ENCODE results near the gene FTO. TPM values are rescaled to one million over a fixed set of nuclear protein-coding genes. Genes with fewer than 3 reads are reported as not detected.

The FTO gene
- total RNA-seq, 2 donors from 2014 or later = 72.7 to 73.6 TPM

DNA sequence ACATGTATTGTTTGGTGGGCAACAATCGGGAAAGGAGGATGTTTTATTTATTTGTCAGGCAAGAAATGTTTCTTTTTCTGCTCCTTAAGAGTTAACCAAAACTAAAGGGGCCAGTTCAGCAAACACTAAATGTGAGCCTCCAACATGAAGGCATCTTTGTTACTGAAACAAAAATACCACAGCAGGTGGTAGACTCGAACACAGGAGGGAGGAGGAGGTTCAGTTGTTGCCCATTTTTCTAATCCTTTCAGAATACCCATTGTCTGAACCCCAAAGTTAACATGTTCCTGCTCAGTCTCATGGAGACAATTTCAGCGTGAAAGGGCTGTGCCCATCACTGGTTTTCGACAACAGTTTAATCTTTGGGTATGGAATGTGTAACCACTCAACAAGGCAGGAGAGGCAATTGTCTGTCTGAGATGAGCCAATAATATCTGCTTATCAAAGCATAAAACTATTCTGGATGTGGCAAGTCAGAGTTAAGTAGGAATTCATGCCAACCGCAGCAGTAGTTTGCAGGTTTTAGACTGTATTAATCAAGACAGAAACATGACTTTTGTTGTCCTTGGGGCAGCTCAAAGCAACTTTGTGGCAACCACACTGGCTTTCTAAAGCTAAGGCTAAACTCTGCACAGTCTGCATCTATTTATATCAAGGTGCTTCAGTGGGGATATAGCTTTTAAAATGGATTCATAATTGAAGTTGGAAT is 211.7 kb downstream of the FTO start:
- Histone ChIP-seq H3K9me3 (no peaks in the 10 kb centered on the region), H3K36me3 (no peaks in the 10 kb centered on the region), H3K27me3 (replicated peaks; ENCODE audit: insufficient read depth) (no peaks in the 10 kb centered on the region), H3K27ac (no peak overlapping the region), H3K4me1 (replicated peaks) (no peaks in the 10 kb centered on the region), H3K4me3 (no peak overlapping the region)
- WGBS = 87% methylated on average over 5 of the region's 5 CpGs
- no peak for DNase-seq (ENCODE audit: low spot score)
- no peak for TF ChIP-seq POLR2A (IDR thresholded peaks at IDR 0.05)
- TF ChIP-seq, protein P1, sequence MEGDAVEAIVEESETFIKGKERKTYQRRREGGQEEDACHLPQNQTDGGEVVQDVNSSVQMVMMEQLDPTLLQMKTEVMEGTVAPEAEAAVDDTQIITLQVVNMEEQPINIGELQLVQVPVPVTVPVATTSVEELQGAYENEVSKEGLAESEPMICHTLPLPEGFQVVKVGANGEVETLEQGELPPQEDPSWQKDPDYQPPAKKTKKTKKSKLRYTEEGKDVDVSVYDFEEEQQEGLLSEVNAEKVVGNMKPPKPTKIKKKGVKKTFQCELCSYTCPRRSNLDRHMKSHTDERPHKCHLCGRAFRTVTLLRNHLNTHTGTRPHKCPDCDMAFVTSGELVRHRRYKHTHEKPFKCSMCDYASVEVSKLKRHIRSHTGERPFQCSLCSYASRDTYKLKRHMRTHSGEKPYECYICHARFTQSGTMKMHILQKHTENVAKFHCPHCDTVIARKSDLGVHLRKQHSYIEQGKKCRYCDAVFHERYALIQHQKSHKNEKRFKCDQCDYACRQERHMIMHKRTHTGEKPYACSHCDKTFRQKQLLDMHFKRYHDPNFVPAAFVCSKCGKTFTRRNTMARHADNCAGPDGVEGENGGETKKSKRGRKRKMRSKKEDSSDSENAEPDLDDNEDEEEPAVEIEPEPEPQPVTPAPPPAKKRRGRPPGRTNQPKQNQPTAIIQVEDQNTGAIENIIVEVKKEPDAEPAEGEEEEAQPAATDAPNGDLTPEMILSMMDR (IDR thresholded peaks at IDR 0.05) = no peak
- intact Hi-C loops (cut with DNase I) = loop anchor here (10.0 kb wide), 1 partner anchor 369 kb away; the partner anchor contains the start of gene IRX3

- H3K9me3 ChIP-seq = no peaks in the 10 kb centered on the region
- TF ChIP-seq POLR2A (IDR thresholded peaks at IDR 0.05) (no peak), POLR2AphosphoS5 (IDR thresholded peaks at IDR 0.05) (no peak)
- TF ChIP-seq, protein P1 (IDR thresholded peaks at IDR 0.05) = no peak
- no peak overlapping the region for H3K27ac ChIP-seq
- H3K4me3 ChIP-seq = no peak overlapping the region
- no peaks in the 10 kb centered on the region for H3K27me3 ChIP-seq (replicated peaks; ENCODE audit: insufficient read depth)
- 96% methylated on average over 3 of the region's 3 CpGs for WGBS
- intact Hi-C loops (cut with DNase I) = no loop called here
- H3K36me3 ChIP-seq = no peaks in the 10 kb centered on the region
- H3K4me1 ChIP-seq (replicated peaks) = no peaks in the 10 kb centered on the region
- no peak for DNase-seq (ENCODE audit: low spot score)
Observed at GRCh38 chr16:53920988-53921387, 217.0 kb downstream of the FTO start.

DNA sequence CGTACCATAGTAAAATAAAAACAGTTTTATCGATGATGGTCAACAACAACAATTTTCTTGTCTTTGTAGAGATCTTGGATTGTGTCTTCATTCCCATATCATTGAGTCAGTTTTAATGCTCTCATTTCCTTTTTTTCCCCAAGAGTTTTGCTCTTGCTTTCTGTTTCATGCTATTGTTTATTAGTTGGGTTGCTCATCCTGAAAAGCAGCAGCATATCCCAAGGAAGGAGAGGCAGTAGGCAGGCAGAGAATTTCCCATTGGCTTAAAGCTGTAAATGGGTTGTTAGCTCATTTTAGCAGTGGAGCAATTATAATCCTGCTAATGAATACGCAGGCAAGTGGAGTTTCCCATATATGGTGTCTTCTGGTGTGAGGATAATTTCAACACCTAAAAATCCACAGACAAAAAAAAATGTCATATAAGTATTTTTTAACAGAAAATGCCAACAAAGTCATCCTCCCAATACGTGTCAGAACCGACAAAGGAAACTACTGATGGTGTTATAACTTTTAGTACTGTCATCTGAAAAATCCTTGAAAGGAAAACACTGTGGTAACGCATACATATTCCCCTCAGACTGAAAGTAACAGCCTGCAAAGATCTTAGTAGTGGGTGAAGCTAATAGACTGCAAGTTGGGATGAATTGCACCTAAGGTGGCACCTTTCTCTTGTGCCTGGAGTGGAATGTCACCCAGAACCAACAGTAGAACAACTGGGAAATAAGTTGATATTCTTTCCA is 218.3 kb downstream of the FTO start:
- DNase-seq (ENCODE audit: low spot score) = no peak
- no peak overlapping the region for H3K4me3 ChIP-seq
- TF ChIP-seq, protein P1 (IDR thresholded peaks at IDR 0.05) = no peak
- TF ChIP-seq POLR2A (IDR thresholded peaks at IDR 0.05) = no peak
- no peak for TF ChIP-seq POLR2AphosphoS5 (IDR thresholded peaks at IDR 0.05)
- H3K27ac ChIP-seq = no peak overlapping the region
- H3K4me1 ChIP-seq (replicated peaks) = no peaks in the 10 kb centered on the region
- H3K9me3 ChIP-seq = no peaks in the 10 kb centered on the region
- intact Hi-C loops (cut with DNase I) = no loop called here
- no peaks in the 10 kb centered on the region for H3K36me3 ChIP-seq
- no peaks in the 10 kb centered on the region for H3K27me3 ChIP-seq (replicated peaks; ENCODE audit: insufficient read depth)
- WGBS = 94% methylated on average over 6 of the region's 6 CpGs

- Histone ChIP-seq H3K4me3 (no peak overlapping the region), H3K27ac (no peak overlapping the region), H3K4me1 (replicated peaks) (no peaks in the 10 kb centered on the region), H3K27me3 (replicated peaks; ENCODE audit: insufficient read depth) (no peaks in the 10 kb centered on the region), H3K9me3 (no peaks in the 10 kb centered on the region), H3K36me3 (no peaks in the 10 kb centered on the region)
- TF ChIP-seq, protein P1 (IDR thresholded peaks at IDR 0.05) = no peak
- no peak for TF ChIP-seq POLR2A (IDR thresholded peaks at IDR 0.05)
- no peak for TF ChIP-seq POLR2AphosphoS5 (IDR thresholded peaks at IDR 0.05)
- intact Hi-C loops (cut with DNase I) = no loop called here
- 32% methylated on average over 9 of the region's 9 CpGs for WGBS
- no peak for DNase-seq (ENCODE audit: low spot score)
Observed at GRCh38 chr16:53922807-53923571, 219.0 kb downstream of the FTO start.

Data from prostate gland (tissue), 2 donors.